CD4-positive, alpha-beta T cell (primary cell): ENCODE measurements around the gene SMIM36. TPM values are rescaled to one million over a fixed set of nuclear protein-coding genes. Genes with fewer than 3 reads are reported as not detected.

Experiments used
- ATAC-seq: fragments of 200-7000 bp; cut with Tn5 transposase; one replicate; pipeline ENCODE4 v1.10.0; 2022; ENCODE audit warnings: mild to moderate bottlenecking; ENCODE audit not compliant: poor library complexity
- CTCF ChIA-PET: fragments of 350-600 bp; sonication (Branson Sonifier 250); formaldehyde crosslinking; loops from one replicate; lab custom pipeline; 2021; ENCODE audit warnings: antibody characterized with exemption, inconsistent platforms; lab: Charles Lee
- POLR2A ChIA-PET: fragments of 350-600 bp; sonication (Branson Sonifier 250); formaldehyde crosslinking; loops from one replicate; lab custom pipeline; 2021; ENCODE audit warnings: antibody characterized with exemption, inconsistent platforms; lab: Charles Lee
- DNase-seq, 14 experiments: peaks; one replicate each; pipeline ENCODE4 v3.0.0-alpha.2; 2013 to 2020; ENCODE audit warnings: mixed read lengths in 2 of 14
- H3K27ac ChIP-seq, 2 donors: one replicate each; pipeline versions ENCODE4 v1.5.1 to v1.7.0; 2013; ENCODE audit warnings: low read length in 2 of 2, low read depth in 1 of 2, mild to moderate bottlenecking in 1 of 2
- H3K27me3 ChIP-seq, 2 experiments: 1 replicate in 1 of 2; 2 replicates in 1 of 2; pipeline versions ENCODE4 v1.6.1 to v1.7.0; 2013; ENCODE audit warnings: low read length in 2 of 2, control low read depth in 1 of 2, mild to moderate bottlenecking in 1 of 2, moderate library complexity in 1 of 2; ENCODE audit not compliant: insufficient read depth in 2 of 2, control insufficient read depth in 1 of 2
- H3K36me3 ChIP-seq: one replicate; pipeline ENCODE4 v1.6.1; 2013; ENCODE audit warnings: low read length, control low read depth; ENCODE audit not compliant: insufficient read depth
- H3K4me1 ChIP-seq: one replicate; pipeline ENCODE4 v1.6.1; 2013; ENCODE audit warnings: low read length, control low read depth; ENCODE audit not compliant: insufficient read depth
- H3K4me3 ChIP-seq: one replicate; pipeline ENCODE4 v1.5.1; 2013; ENCODE audit warnings: mild to moderate bottlenecking, low read length, moderate library complexity
- H3K9me3 ChIP-seq, 2 experiments: 1 replicate in 1 of 2; 2 replicates in 1 of 2; pipeline versions ENCODE4 v1.6.1 to v1.7.0; 2013; ENCODE audit warnings: low read length in 2 of 2, mild to moderate bottlenecking in 2 of 2, control low read depth in 1 of 2, moderate library complexity in 1 of 2; ENCODE audit not compliant: control insufficient read depth in 1 of 2, insufficient read depth in 1 of 2
- H3K27ac Mint-ChIP-seq: one replicate; pipeline ENCODE4 v1.8.0; 2020; ENCODE audit warnings: mixed read lengths
- H3K27me3 Mint-ChIP-seq: one replicate; pipeline ENCODE4 v1.8.0; 2021; ENCODE audit warnings: mixed read lengths
- H3K36me3 Mint-ChIP-seq: one replicate; pipeline ENCODE4 v1.8.0; 2021; ENCODE audit warnings: low read depth, mixed read lengths
- H3K4me1 Mint-ChIP-seq: one replicate; pipeline ENCODE4 v1.8.0; 2021; ENCODE audit warnings: low read depth, mixed read lengths
- H3K4me3 Mint-ChIP-seq: one replicate; pipeline ENCODE4 v1.8.0; 2020; ENCODE audit warnings: mild to moderate bottlenecking, mixed read lengths
- H3K9me3 Mint-ChIP-seq: one replicate; pipeline ENCODE4 v1.8.0; 2020; ENCODE audit warnings: mixed read lengths
- CTCF ChIP-seq: fragments of 200-600 bp; IDR thresholded peaks from one replicate; pipeline ENCODE4 v1.8.0; 2022; ENCODE audit warnings: antibody characterized with exemption, mild to moderate bottlenecking
- intact Hi-C, 2 experiments: fragments of 100-400 bp; cut with DNase I in 1 of 2; cut with micrococcal nuclease in 1 of 2; formaldehyde crosslinking; loops; one replicate each; pipeline versions ENCODE4 v1.15.1 to v1.9.0; 2023 to 2025; cut with DNase I, micrococcal nuclease
- total RNA-seq, 174 experiments: library from RNA in 2 of 174; stranded (reverse) in 2 of 174; gene quantifications; one replicate each; pipeline ENCODE4 v1.2.3 and lab custom pipeline; 2021 to 2026

SMIM36 gene
- total RNA-seq, 2 experiments from 2014 or later: not detected

DNA sequence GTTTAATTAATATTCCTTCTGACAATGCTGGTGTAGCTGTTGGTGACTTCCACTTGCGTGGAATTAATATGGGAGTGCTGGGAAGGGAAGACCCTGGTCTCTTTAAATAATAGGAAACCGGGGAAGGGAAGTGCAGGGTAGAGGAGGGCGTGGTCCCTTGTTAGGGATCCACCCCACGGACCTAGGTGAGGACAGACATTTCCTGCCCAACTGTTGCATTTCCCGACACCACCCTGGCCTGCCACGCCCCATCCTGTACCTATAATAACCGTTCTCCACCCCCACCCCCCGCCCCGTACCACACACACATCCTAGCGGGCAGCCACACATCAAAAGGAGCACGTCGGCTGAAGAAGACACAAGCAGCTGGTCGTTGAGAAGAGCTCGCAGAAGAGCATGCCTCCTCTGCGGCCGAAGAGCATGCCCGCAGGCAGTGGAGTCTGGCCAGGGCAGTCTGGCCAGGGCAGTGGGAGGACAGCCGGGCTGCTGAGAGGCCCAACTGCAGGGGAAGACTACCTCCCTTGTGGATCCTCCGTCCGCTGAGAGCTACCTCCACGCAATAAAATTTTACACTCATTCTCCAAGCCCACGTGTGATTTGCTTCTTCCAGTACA lies 52.9 kb downstream of the SMIM36 start:
- Histone ChIP-seq H3K27me3 (peaks cover 0 to 3% of the 10 kb centered on the region in 2 experiments), H3K27ac (no peak overlapping the region), H3K4me3 (no peak overlapping the region), H3K4me1 (peaks cover 4% of the 10 kb centered on the region), H3K9me3 (peaks cover 0 to 6% of the 10 kb centered on the region in 2 experiments), H3K36me3 (no peaks in the 10 kb centered on the region)
- no peaks in the 10 kb centered on the region for H3K9me3 Mint-ChIP-seq
- H3K36me3 Mint-ChIP-seq: no peaks in the 10 kb centered on the region
- peaks cover 4% of the 10 kb centered on the region for H3K27me3 Mint-ChIP-seq
- POLR2A ChIA-PET: no interaction called here
- no peaks in the 10 kb centered on the region for H3K4me1 Mint-ChIP-seq
- DNase-seq: peak in 1 of 14 experiments; percentile 11
- H3K4me3 Mint-ChIP-seq: no peak overlapping the region
- CTCF ChIA-PET: no interaction called here
- intact Hi-C loops: no loop called here
- TF ChIP-seq CTCF: no peak
- no peak for ATAC-seq
- H3K27ac Mint-ChIP-seq: no peak overlapping the region

- CTCF ChIA-PET: no interaction called here
- Mint-ChIP-seq H3K4me1 (no peaks in the 10 kb centered on the region), H3K36me3 (no peaks in the 10 kb centered on the region), H3K9me3 (no peaks in the 10 kb centered on the region), H3K4me3 (no peak overlapping the region), H3K27ac (no peak overlapping the region), H3K27me3 (peaks cover 4% of the 10 kb centered on the region)
- POLR2A ChIA-PET: no interaction called here
- intact Hi-C loops: no loop called here
- H3K9me3 ChIP-seq: peaks cover 0 to 6% of the 10 kb centered on the region in 2 experiments
- TF ChIP-seq CTCF: no peak
- ATAC-seq: no peak
- DNase-seq: no peak
- no peak overlapping the region for H3K27ac ChIP-seq
- H3K4me3 ChIP-seq: no peak overlapping the region
- H3K36me3 ChIP-seq: no peaks in the 10 kb centered on the region
- H3K4me1 ChIP-seq: peaks cover 4% of the 10 kb centered on the region
- H3K27me3 ChIP-seq: peaks cover 0 to 3% of the 10 kb centered on the region in 2 experiments
These were observed 54.7 kb downstream of the SMIM36 start for GRCh38 chr17:55456307-55457240.

DNA sequence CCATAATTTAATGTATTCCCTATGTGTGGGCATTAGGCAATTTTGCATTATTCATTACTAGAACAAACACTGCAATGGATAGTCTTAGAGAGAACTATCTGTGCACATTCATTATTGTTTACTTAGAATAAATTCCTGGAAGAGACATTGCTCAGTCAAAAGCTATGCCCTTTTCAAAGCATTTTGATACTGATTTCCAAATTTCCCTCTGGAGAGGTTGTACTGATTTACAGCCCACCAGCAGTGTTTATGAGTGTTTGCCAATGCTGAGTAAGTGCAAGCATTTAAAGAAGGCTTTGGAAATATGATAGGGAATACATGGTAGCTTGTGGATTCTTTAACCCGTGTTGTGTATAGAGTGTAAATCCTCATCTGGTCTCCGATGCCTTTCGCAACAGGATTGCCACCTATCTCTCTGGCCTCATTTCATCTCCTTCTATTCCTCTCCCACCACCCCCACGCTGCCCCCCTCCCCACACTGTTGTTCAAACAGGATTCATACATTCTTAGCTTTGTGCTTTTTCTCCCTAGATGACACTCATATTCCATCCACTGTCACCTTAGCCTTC lies 56.3 kb downstream of the SMIM36 start:
- H3K27me3 Mint-ChIP-seq: peaks cover 4% of the 10 kb centered on the region

More for the DNA sequence above, 56.3 kb downstream of the SMIM36 start:
- peaks cover 0 to 6% of the 10 kb centered on the region in 2 experiments for H3K9me3 ChIP-seq
- no peaks in the 10 kb centered on the region for H3K36me3 ChIP-seq
- H3K4me3 ChIP-seq: no peak overlapping the region
- H3K4me1 ChIP-seq: peaks cover 4% of the 10 kb centered on the region
- peaks cover 0 to 3% of the 10 kb centered on the region in 2 experiments for H3K27me3 ChIP-seq
- Mint-ChIP-seq H3K4me3 (no peak overlapping the region), H3K27ac (no peak overlapping the region), H3K9me3 (no peaks in the 10 kb centered on the region), H3K4me1 (peaks cover 5% of the 10 kb centered on the region), H3K36me3 (no peaks in the 10 kb centered on the region)
- ChIA-PET POLR2A (no interaction called here), CTCF (no interaction called here)
- intact Hi-C loops: no loop called here
- TF ChIP-seq CTCF: no peak
- no peak overlapping the region for H3K27ac ChIP-seq
- no peak for ATAC-seq
- DNase-seq: no peak
